GM18951 (cell line): ENCODE measurements around the gene THOC1.

ENCODE experiments used
- POLR2A ChIP-seq: IDR thresholded peaks from 4 replicates; pipeline ENCODE4 v1.6.1; 2011; ENCODE audit warnings: mild to moderate bottlenecking; ENCODE audit not compliant: insufficient read length, insufficient read depth; ENCODE audit errors: extremely low read depth
- in situ Hi-C: fragments of 300-500 bp; cut with MboI; formaldehyde crosslinking; loops from one replicate; pipeline ENCODE4 v1.12.0; 2022; ENCODE audit warnings: low sequenced_read_pairs, mixed read lengths, inconsistent platforms; ENCODE audit not compliant: unreplicated experiment

Gene THOC1

DNA sequence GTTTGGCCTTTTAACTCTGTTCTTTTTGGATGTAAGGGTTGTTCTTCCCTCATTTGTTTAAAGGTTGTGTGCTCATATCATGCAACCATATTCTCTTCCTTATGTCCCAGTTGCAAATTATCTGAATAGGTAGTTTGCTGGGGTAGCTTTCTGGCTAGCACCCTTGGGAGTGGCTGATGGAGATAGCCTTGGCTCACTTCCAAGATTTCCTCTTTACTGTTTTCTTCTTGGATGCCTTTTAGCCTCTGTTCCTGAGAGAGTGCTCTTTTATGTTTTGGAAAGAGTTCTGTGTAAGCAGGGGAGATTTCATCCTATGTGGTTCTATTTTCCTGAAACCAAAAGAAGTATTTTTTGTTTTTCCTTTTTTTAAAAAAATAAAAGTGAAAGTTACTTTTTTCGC, 84.1 kb downstream of the THOC1 start:
- no peak for TF ChIP-seq POLR2A
- in situ Hi-C loops = no loop called here

DNA sequence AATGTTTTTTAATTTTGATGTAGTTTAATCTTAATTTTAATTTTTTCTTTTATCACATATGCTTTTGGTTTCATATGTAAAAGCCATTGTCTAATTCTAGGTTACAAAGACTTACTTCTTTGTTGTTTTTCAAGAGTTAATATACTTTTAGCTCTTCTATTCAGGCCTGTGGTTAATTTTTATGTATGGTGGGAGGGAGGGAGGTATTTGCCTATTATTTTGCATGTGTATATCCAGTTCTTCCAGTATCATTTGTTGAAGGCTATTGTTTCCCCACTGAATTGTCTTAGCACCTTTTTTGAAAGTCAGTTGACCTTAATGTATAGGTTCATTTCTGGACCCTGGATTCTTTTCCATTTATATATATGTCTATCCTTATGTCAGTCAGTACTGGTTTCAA, 86.1 kb downstream of the THOC1 start:
- TF ChIP-seq POLR2A = no peak
- in situ Hi-C loops = no loop called here

DNA sequence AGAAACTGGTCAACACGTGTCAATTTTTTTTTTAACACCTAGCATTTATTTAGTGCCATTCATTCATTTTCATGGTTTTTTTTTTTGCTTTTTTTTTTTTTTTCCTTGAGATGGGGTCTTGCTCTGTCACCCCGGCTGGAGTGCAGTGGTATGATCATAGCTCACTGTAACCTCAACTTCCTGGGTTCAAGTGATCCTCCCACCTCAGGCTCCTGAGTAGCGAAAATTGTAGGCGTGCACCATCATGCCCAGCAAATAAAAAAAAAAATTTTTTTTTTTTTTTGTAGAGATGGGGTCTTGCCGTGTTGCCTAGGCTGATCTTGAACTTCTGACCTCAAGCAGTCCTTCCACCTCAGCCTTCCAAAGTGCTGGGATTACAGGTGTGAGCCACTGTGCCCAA, 88.3 kb downstream of the THOC1 start:
- no peak for TF ChIP-seq POLR2A
- in situ Hi-C loops = no loop called here

DNA sequence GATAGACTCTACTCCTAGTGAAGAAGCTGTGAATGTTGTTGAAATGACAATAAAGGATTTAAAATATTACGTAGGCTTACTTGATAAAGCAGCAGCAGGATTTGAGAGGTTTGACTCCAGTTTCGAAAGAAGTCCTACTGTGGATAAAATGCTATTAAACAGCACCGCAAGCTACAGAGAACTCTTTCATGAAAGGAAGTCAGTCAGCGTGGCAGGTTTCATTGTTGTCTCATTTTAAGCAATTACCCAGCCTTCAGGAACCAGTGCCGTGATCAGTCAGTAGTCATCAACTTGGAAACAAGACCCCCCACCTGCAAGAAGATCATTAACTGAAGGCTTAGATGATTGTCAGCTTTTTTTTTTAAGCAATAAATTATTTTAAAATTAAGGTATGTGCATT, 95.5 kb downstream of the THOC1 start:
- TF ChIP-seq POLR2A = no peak
- in situ Hi-C loops = no loop called here
